ENCODE results near the gene SUN5. TPM values are rescaled to one million over a fixed set of nuclear protein-coding genes. Genes with fewer than 3 reads are reported as not detected.

Gene SUN5
- total RNA-seq, 1 donor from 2014 or later: not detected

GRCh38 chr20:32991792-32992641, 12.2 kb downstream of the SUN5 start:
- H3K27ac Mint-ChIP-seq: no peak overlapping the region
- no peak overlapping the region for H3K4me3 Mint-ChIP-seq (ENCODE audit: low read depth)
- DNase-seq (ENCODE audit: low spot score, unreplicated experiment): no peak
- no peak for TF ChIP-seq CTCF (IDR thresholded peaks at IDR 0.05; ENCODE audit: unreplicated experiment)
- H3K27me3 Mint-ChIP-seq: no peaks in the 10 kb centered on the region
- no peaks in the 10 kb centered on the region for H3K4me1 Mint-ChIP-seq (ENCODE audit: low read depth)
- H3K36me3 Mint-ChIP-seq (ENCODE audit: insufficient read depth): no peaks in the 10 kb centered on the region
- peaks cover 9% of the 10 kb centered on the region for H3K9me3 Mint-ChIP-seq (ENCODE audit: low read depth)

- H3K27me3 Mint-ChIP-seq: no peaks in the 10 kb centered on the region
- H3K27ac Mint-ChIP-seq: no peak overlapping the region
- DNase-seq (ENCODE audit: low spot score, unreplicated experiment): no peak
- H3K36me3 Mint-ChIP-seq (ENCODE audit: insufficient read depth): no peaks in the 10 kb centered on the region
- no peak overlapping the region for H3K4me3 Mint-ChIP-seq (ENCODE audit: low read depth)
- no peak for TF ChIP-seq CTCF (IDR thresholded peaks at IDR 0.05; ENCODE audit: unreplicated experiment)
- H3K9me3 Mint-ChIP-seq (ENCODE audit: low read depth): peaks cover 9% of the 10 kb centered on the region
- H3K4me1 Mint-ChIP-seq (ENCODE audit: low read depth): no peaks in the 10 kb centered on the region
Observed at GRCh38 chr20:32991383-32991782, 12.8 kb downstream of the SUN5 start.

GRCh38 chr20:32990426-32990825, 13.8 kb downstream of the SUN5 start:
- Mint-ChIP-seq H3K27me3 (no peaks in the 10 kb centered on the region), H3K9me3 (ENCODE audit: low read depth) (peaks cover 6% of the 10 kb centered on the region), H3K4me3 (ENCODE audit: low read depth) (no peak overlapping the region), H3K27ac (no peak overlapping the region), H3K4me1 (ENCODE audit: low read depth) (no peaks in the 10 kb centered on the region), H3K36me3 (ENCODE audit: insufficient read depth) (no peaks in the 10 kb centered on the region)
- DNase-seq (ENCODE audit: low spot score, unreplicated experiment): no peak
- no peak for TF ChIP-seq CTCF (IDR thresholded peaks at IDR 0.05; ENCODE audit: unreplicated experiment)

GRCh38 chr20:32989507-32990283, 14.5 kb downstream of the SUN5 start:
- Mint-ChIP-seq H3K27me3 (no peaks in the 10 kb centered on the region), H3K36me3 (ENCODE audit: insufficient read depth) (no peaks in the 10 kb centered on the region), H3K9me3 (ENCODE audit: low read depth) (peaks cover under 1% of the 10 kb centered on the region), H3K4me1 (ENCODE audit: low read depth) (no peaks in the 10 kb centered on the region), H3K27ac (no peak overlapping the region), H3K4me3 (ENCODE audit: low read depth) (no peak overlapping the region)
- DNase-seq (ENCODE audit: low spot score, unreplicated experiment): no peak
- TF ChIP-seq CTCF (IDR thresholded peaks at IDR 0.05; ENCODE audit: unreplicated experiment): no peak

GRCh38 chr20:32988008-32988407, 16.2 kb downstream of the SUN5 start:
- no peak overlapping the region for H3K27ac Mint-ChIP-seq
- H3K4me1 Mint-ChIP-seq (ENCODE audit: low read depth): no peaks in the 10 kb centered on the region
- H3K9me3 Mint-ChIP-seq (ENCODE audit: low read depth): no peaks in the 10 kb centered on the region
- TF ChIP-seq CTCF (IDR thresholded peaks at IDR 0.05; ENCODE audit: unreplicated experiment): no peak
- no peak overlapping the region for H3K4me3 Mint-ChIP-seq (ENCODE audit: low read depth)
- H3K36me3 Mint-ChIP-seq (ENCODE audit: insufficient read depth): no peaks in the 10 kb centered on the region
- no peak for DNase-seq (ENCODE audit: low spot score, unreplicated experiment)
- H3K27me3 Mint-ChIP-seq: peaks cover 2% of the 10 kb centered on the region
